Fibroblast of lung (primary cell): ENCODE data around the gene ITGA8. TPM values are rescaled to one million over a fixed set of nuclear protein-coding genes. Genes with fewer than 3 reads are reported as not detected.
"Not testable (repeated sequence)": the region's sequence is repeated elsewhere in the genome, so short reads cannot be mapped to it uniquely, and the experiment has no call there.

Experiments
- DNase-seq, 2 donors: peaks; one replicate each; pipeline versions ENCODE4 v3.0.0 to v3.0.0-alpha.2; 2010; ENCODE audit warnings: low read depth in 2 of 2
- H2AFZ ChIP-seq: 2 replicates; pipeline ENCODE4 v1.5.1; 2012; ENCODE audit warnings: low read length, control low read depth, inconsistent platforms
- H3K27ac ChIP-seq: 2 replicates; pipeline ENCODE4 v1.5.1; 2011; ENCODE audit warnings: low read length, control low read depth; ENCODE audit not compliant: insufficient read depth
- H3K27me3 ChIP-seq: 2 replicates; pipeline ENCODE4 v1.5.1; 2011; ENCODE audit warnings: mild to moderate bottlenecking, low read length; ENCODE audit not compliant: control insufficient read depth, insufficient read depth
- H3K36me3 ChIP-seq: 2 replicates; pipeline ENCODE4 v1.5.1; 2011; ENCODE audit warnings: low read length; ENCODE audit not compliant: control insufficient read depth, insufficient read depth
- H3K4me1 ChIP-seq: 2 replicates; pipeline ENCODE4 v1.5.1; 2011; ENCODE audit warnings: low read length; ENCODE audit not compliant: control insufficient read depth, insufficient read depth; ENCODE audit errors: extremely low read depth
- H3K4me2 ChIP-seq: 2 replicates; pipeline ENCODE4 v1.5.1; 2011; ENCODE audit warnings: low read length, control low read depth; ENCODE audit not compliant: insufficient read depth; ENCODE audit errors: extremely low read depth
- H3K4me3 ChIP-seq, 4 experiments: fragments of 200-600 bp in 1 of 4; sonication (generic) in 1 of 4; replicated peaks in 1 of 4; 2 replicates each; pipeline ENCODE4 v1.5.1; 2011 to 2016; ENCODE audit warnings: low read length in 4 of 4, low read depth in 3 of 4, mild to moderate bottlenecking in 3 of 4, control low read depth in 2 of 4, inconsistent platforms in 1 of 4, mixed read lengths in 1 of 4; ENCODE audit not compliant: insufficient read depth in 1 of 4; ENCODE audit errors: control extremely low read depth in 1 of 4
- H3K79me2 ChIP-seq: 2 replicates; pipeline ENCODE4 v1.5.1; 2012; ENCODE audit warnings: mild to moderate bottlenecking, low read length, inconsistent platforms; ENCODE audit not compliant: control insufficient read depth, insufficient read depth
- H3K9ac ChIP-seq: 2 replicates; pipeline ENCODE4 v1.5.1; 2011; ENCODE audit warnings: mild to moderate bottlenecking, low read length, control low read depth; ENCODE audit not compliant: insufficient read depth
- H3K9me3 ChIP-seq: 2 replicates; pipeline ENCODE4 v1.5.1; 2012; ENCODE audit warnings: low read depth, low read length; ENCODE audit not compliant: control insufficient read depth, insufficient read depth
- H4K20me1 ChIP-seq: 2 replicates; pipeline ENCODE4 v1.5.1; 2011; ENCODE audit warnings: low read length; ENCODE audit not compliant: control insufficient read depth, insufficient read depth; ENCODE audit errors: extremely low read depth
- CTCF ChIP-seq, 2 donors: IDR thresholded peaks in 1 of 2; conservative IDR thresholded peaks in 1 of 2; 1 replicate in 1 of 2; 2 replicates in 1 of 2; pipeline ENCODE4 v1.5.1; 2011 to 2012; ENCODE audit warnings: low read length in 2 of 2, control low read depth in 1 of 2, inconsistent platforms in 1 of 2, low read depth in 1 of 2, mild to moderate bottlenecking in 1 of 2
- EZH2 ChIP-seq: IDR thresholded peaks from 2 replicates; pipeline ENCODE4 v1.5.1; 2012; ENCODE audit warnings: low read length, control low read depth, mild to moderate bottlenecking; ENCODE audit errors: missing control alignments
- polyA plus RNA-seq, 2 donors: library from polyadenylated mRNA; depleted of rRNA in 1 of 2; stranded (reverse) in 1 of 2; unstranded in 1 of 2; fragments of >200 nt; gene quantifications; 2 replicates each; pipeline ENCODE4 v1.2.1, GENCODE V29; 2011 to 2012; ENCODE audit warnings: missing spikeins in 1 of 2
- total RNA-seq: library from RNA; depleted of rRNA; stranded (reverse); fragments of >200 nt; gene quantifications from 2 replicates; pipeline ENCODE4 v1.2.1, GENCODE V29; 2014

Gene ITGA8
- total and polyA plus RNA-seq, 2 donors (not counting 1 experiment from before 2014, with no cell fraction given) = 0.62 to 0.99 TPM

DNA sequence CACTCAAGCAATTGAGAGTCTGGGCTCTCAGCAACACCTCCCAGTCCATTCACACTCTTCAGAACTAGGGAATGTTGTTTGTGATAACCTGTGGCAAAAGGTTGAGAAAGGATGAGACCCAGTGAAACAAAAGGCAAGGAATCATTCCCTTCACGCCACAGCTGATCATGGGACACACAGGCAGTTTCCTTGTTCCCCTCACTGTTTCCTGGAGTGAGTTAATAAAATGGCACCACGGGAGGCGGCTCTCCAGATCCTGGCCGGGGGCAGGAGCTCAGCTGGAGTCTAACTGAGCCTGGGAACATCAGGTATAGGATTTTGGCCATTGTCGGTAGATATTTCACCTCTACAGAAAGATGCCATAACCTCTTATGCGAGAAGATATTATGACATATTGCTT is 241.3 kb downstream of the ITGA8 start:
- Histone ChIP-seq H3K4me1 (no peaks in the 10 kb centered on the region), H3K27me3 (no peaks in the 10 kb centered on the region), H3K79me2 (no peaks in the 10 kb centered on the region), H3K27ac (no peak overlapping the region), H2AFZ (no peak overlapping the region), H4K20me1 (no peaks in the 10 kb centered on the region), H3K9ac (no peak overlapping the region), H3K4me3 (no peak overlapping the region), H3K9me3 (no peaks in the 10 kb centered on the region), H3K4me2 (no peak overlapping the region), H3K36me3 (no peaks in the 10 kb centered on the region)
- no peak for TF ChIP-seq EZH2
- TF ChIP-seq CTCF (conservative IDR thresholded peaks at IDR 0.05 in 1 of 2, IDR thresholded peaks at IDR 0.05 in 1 of 2; ENCODE audit: low read depth in 1 of 2, low read length in 2 of 2) = no peak
- DNase-seq = no peak

DNA sequence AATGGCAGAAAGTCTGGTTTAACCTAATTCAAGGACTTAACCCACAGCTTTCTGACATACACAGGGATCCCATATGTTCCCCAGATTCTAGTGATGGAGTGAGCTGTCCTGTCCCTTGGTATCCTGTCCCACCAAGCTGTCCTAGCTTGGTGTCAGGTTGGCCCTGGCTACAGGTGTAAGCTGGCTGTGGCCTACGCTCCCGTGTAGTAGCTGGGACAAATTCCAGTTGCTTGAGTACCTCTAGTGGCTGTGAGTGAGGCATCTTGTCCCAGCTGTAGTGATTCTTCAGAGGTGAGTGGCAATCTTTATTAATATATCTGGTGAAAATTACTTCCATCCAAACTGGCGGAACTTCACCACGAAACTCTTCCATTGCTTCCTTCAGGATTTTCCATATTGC is 243.4 kb downstream of the ITGA8 start:
- no peaks in the 10 kb centered on the region for H3K27me3 ChIP-seq
- H2AFZ ChIP-seq = no peak overlapping the region
- TF ChIP-seq CTCF (conservative IDR thresholded peaks at IDR 0.05 in 1 of 2, IDR thresholded peaks at IDR 0.05 in 1 of 2; ENCODE audit: low read depth in 1 of 2, low read length in 2 of 2) (no peak), EZH2 (no peak)
- H3K4me2 ChIP-seq = no peak overlapping the region
- no peaks in the 10 kb centered on the region for H3K36me3 ChIP-seq
- H3K4me1 ChIP-seq = peaks cover 5% of the 10 kb centered on the region
- DNase-seq = no peak
- no peak overlapping the region for H3K27ac ChIP-seq
- H3K4me3 ChIP-seq = no peak overlapping the region
- H3K9me3 ChIP-seq = no peaks in the 10 kb centered on the region
- H4K20me1 ChIP-seq = no peaks in the 10 kb centered on the region
- H3K79me2 ChIP-seq = no peaks in the 10 kb centered on the region
- no peak overlapping the region for H3K9ac ChIP-seq

DNA sequence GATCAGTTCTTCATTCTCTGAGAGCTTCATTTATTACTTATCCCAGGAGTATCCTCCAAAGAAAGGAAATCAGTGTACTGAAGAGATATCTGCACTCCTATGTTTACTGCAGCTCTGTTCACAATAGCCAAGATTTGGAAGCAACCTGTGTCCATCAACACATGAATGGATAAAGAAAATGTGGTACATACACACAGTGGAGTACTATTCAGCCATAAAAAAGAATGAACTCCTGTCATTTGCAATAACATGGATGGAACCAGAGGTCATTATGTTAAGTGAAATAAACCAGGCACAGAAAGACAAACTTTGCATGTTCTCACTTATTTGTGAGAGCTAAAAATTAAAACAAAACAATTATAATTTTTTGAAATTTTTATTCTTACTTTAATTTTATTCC is 244.3 kb downstream of the ITGA8 start:
- not testable (repeated sequence) for H3K27me3 ChIP-seq, H3K79me2 ChIP-seq, H3K4me1 ChIP-seq, H3K4me3 ChIP-seq, H3K9ac ChIP-seq, H3K36me3 ChIP-seq, H2AFZ ChIP-seq, H3K4me2 ChIP-seq, DNase-seq, H3K27ac ChIP-seq, H4K20me1 ChIP-seq, H3K9me3 ChIP-seq

- Histone ChIP-seq H3K9ac (no peak overlapping the region), H2AFZ (no peak overlapping the region), H3K4me3 (no peak overlapping the region), H3K79me2 (no peaks in the 10 kb centered on the region), H3K4me2 (no peak overlapping the region), H3K4me1 (peaks cover 5% of the 10 kb centered on the region), H3K36me3 (no peaks in the 10 kb centered on the region), H3K27ac (no peak overlapping the region), H3K27me3 (no peaks in the 10 kb centered on the region), H3K9me3 (no peaks in the 10 kb centered on the region), H4K20me1 (no peaks in the 10 kb centered on the region)
- TF ChIP-seq EZH2 = no peak
- TF ChIP-seq CTCF (conservative IDR thresholded peaks at IDR 0.05 in 1 of 2, IDR thresholded peaks at IDR 0.05 in 1 of 2; ENCODE audit: low read depth in 1 of 2, low read length in 2 of 2) = no peak
- peak in 1 of 2 donors; percentile 43 for DNase-seq
Measured at GRCh38 chr10:15474671-15475070, 245.1 kb downstream of the ITGA8 start.
